Limb (tissue), 2 donors: Measurements from ENCODE around the gene TM2D1.
"Not testable (repeated sequence)": the region's sequence is repeated elsewhere in the genome, so short reads cannot be mapped to it uniquely, and the experiment has no call there.

Experiments
- DNase-seq, 2 donors: peaks; one replicate each; pipeline ENCODE4 v3.0.0-alpha.2; 2016; ENCODE audit errors: extremely low spot score in 2 of 2

Gene TM2D1

GRCh38 chr1:61718996-61719663, 5.8 kb downstream of the TM2D1 start:
- not testable (repeated sequence) for DNase-seq

GRCh38 chr1:61711969-61712368, 13.0 kb downstream of the TM2D1 start:
- DNase-seq: no peak

GRCh38 chr1:61711257-61711656, 13.7 kb downstream of the TM2D1 start:
- not testable (repeated sequence) for DNase-seq

DNA sequence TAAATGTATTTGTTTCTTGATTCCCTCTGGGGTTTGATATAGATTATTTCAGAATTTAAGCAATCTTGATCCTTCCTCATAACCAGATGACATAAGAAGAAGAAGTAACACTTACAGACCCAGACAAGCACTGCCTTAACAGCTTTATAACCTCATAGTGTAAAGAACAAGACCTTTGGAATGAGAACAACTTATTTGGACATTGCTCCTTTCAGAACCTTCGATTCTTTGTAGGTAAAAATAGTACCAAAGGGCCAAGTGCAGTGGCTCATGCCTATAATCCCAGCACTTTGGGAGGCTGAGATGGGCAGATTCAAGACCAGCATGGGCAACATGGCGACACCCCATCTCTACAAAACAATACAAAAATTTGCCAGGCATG, 15.0 kb downstream of the TM2D1 start:
- no peak for DNase-seq

DNA sequence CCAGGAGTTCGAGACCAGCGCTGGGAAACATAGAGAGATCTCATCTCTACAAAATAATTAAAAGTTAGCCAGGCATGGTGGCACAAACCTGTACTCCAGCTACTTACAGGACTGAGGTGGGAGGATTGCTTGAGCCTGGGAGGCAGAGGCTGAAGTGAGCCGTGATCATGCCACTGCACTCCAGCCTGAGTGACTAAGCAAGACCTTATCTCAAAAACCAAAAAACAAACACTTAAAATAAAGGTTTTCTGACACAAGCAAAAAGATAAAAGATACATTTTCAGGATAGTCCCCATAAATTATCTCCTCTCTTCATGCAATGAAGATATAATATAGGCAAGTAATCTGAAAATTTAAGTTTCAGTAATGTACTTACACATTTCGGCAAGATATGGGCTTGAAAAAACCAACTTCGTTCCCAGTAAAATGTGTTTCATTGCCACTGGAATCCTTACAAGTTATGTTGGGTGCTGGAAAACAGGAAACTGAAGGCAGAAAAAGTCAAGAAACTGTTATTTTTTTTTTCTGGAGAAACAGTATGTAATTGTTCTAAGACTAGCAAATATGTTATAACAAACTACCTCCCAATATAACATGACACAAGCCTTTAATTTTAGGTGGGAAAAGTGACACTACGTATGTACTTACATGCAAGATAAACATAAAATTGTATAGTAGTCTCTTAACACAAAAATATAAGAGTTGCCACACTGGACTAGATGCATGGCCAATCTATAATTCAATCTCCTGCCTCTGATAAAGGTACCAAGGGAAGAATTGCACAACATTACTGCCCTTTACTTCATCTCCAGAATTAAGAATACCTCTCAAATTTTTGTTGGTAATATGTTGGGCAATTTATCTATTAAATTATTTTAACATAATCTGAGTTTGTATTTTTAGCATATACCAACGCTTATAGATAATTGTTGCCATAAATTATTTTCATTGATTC, 15.7 kb downstream of the TM2D1 start:
- DNase-seq: no peak

- DNase-seq: no peak
Measured at GRCh38 chr1:61699911-61700851, 24.8 kb downstream of the TM2D1 start.

DNA sequence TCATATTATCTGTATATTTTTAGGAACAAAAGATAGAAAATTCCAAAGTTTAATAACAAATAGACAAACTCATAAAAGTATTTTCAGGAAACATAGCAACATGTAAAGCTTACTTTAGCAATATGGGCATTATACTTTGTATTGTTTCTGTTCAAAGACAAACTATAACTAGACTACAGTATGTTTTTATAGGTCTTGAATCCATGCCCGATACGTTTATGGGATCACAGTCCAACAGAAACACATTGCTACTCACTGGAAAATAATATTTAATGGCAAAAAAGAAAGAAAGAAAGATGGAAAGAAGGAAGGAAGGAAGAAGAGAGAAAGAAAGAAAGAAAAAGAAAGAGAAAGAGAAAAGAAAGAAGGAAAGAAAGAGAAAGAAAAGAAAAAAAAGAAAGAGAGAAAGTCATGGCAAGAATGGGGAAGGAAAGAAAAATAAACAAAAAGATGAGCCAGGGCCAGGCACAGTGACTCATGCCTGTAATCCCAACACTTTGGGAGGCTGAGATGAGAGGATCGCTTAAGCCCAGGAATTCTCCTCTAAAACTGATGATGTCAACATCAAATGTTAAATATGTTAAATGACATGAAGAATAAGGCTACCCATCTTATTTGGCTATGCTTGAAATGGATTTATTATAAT, 32.7 kb downstream of the TM2D1 start:
- DNase-seq: no peak

- DNase-seq: no peak
Measured at GRCh38 chr1:61687901-61688300, 37.0 kb downstream of the TM2D1 start.

DNA sequence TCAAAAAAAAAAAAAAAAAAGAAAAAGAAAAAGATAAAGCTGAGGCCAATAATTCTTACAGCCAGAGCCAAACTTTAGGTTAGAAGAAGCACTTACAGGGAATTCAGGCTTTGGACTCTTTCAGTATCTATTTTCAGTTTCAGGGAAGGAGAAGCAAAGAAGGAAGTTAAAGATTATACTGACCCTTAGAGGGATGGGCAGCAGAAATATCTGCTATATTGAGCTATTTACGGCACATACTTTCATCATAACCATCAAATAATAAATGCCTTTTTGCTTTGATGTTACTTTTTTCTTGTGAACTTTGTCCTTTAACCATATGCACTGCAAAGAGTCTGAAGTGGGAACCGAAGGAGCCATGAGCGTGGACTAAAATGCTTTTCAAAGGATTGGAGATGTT, 42.0 kb downstream of the TM2D1 start:
- no peak for DNase-seq

GRCh38 chr1:61680500-61680899, 44.4 kb downstream of the TM2D1 start:
- DNase-seq: no peak

GRCh38 chr1:61676881-61677280, 48.1 kb downstream of the TM2D1 start:
- DNase-seq: not testable (repeated sequence)

- no peak for DNase-seq
Measured at GRCh38 chr1:61674221-61674620, 50.7 kb downstream of the TM2D1 start.

DNA sequence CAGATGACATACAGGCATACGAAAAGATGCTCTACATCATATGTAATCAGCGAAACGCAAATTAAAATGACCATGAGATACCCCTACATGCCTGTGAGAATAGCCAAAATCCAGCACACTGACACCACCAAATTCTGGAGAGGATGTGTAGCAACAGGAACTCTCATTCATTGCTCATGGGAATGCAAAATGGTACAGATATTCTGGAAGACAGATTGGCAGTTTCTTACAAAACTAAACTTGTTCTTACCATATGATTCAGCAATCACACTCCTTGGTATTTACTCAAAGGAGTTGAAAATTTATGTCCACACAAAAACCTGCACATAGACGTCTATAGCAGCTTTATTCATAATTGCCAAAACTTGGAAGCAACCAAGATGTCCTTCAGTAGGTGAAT, 52.6 kb downstream of the TM2D1 start:
- no peak for DNase-seq

DNA sequence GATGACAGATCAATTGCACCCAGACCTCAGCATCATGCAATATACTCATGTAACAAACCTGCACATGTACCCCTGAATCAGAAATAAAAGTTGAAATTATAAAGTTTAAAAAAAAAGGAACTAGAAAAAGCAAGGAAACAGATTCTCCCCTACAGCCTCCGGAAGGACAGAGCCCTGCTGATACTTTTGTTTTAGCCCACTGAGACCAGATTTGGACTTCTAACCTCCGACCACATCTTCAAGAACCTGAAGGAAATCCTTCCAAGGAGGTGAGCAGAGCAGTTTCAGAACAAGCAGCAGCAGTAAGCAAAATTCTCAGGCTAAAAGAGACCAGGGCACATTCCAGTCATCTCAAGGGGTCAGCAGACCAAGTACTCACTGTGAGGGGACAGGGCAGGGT, 54.5 kb downstream of the TM2D1 start:
- no peak for DNase-seq

DNA sequence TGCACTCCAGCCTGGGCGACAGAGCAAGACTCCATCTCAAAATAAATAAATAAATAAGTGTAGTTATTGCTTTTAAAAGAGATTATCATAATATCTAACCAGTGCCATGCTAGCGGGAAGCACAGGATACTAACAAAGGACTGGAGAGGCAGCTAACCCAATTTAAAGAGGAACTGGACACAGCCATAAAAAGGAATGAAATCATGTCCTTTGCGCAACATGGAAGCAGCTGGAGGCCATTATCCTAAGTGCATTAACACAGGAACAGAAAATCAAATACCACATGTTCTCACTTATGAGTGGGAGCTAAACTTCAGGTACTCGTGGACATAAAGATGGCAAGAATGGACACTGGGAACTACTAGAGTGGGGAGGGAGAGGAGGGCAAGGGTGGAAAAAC, 54.9 kb downstream of the TM2D1 start:
- DNase-seq: no peak

DNA sequence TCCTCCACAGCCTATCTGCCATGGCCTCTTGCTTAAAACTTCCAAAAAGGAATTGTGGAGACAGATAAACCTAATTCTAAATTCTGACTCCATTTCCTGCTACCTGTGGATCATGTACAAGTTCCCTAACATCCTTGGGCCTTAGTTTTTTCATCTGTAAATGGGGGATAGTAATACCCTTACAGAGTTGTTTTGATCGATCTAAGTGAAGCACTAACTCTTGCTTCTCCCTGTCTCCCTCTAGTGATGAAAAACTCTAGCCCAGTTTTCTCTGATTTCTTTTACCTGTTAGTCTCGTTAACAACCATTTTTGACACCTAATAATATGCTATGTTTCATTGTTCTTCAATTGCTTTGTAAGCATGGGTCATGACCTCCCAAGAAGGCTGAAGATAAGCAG, 65.9 kb downstream of the TM2D1 start:
- no peak for DNase-seq

GRCh38 chr1:61655453-61655852, 69.5 kb downstream of the TM2D1 start:
- no peak for DNase-seq

DNA sequence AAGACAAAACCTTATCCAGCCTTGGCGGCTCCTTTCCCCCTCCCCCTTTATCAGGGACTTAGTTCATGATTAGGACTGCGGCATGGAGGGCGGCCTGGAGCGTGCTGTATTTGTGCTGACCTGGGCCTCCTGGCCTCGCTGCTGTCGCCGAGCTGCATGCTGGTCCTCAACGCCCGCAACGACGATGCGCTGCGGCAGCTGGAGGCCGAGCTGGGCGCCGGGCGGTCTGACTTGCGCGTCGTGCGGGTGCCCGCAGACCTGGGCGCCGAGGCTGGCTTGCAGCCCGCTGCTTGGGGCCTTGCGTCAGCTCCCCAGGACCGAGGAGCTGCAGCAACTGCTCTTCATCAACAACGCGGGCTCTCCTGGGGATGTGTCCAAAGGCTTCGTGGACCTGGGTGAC, 70.9 kb downstream of the TM2D1 start:
- DNase-seq: no peak

GRCh38 chr1:61648983-61649742, 75.8 kb downstream of the TM2D1 start:
- DNase-seq: no peak

- no peak for DNase-seq
Measured at GRCh38 chr1:61647142-61647541, 77.8 kb downstream of the TM2D1 start.
